MM.1S (cell line): ENCODE results near the gene EVL.

Experiments
- DNase-seq: peaks from one replicate; pipeline ENCODE4 v3.0.0-alpha.2; 2015
- H2AFZ ChIP-seq: fragments of 300-600 bp; sonication (generic); 2 replicates; pipeline ENCODE4 v1.6.0; 2016; ENCODE audit warnings: antibody characterized with exemption, low read length
- H3F3A ChIP-seq: fragments of 300-600 bp; sonication (generic); 2 replicates; pipeline ENCODE4 v1.6.1; 2016; ENCODE audit warnings: mild to moderate bottlenecking, antibody characterized with exemption, low read length, moderate library complexity, mixed read lengths; ENCODE audit not compliant: insufficient read depth
- H3K27ac ChIP-seq: fragments of 300-600 bp; sonication (generic); 2 replicates; pipeline ENCODE4 v1.5.1; 2016; ENCODE audit warnings: mild to moderate bottlenecking, low read length
- H3K27me3 ChIP-seq: fragments of 300-600 bp; sonication (generic); replicated peaks from 2 replicates; pipeline ENCODE4 v1.6.0; 2016; ENCODE audit warnings: low read length; ENCODE audit not compliant: insufficient read depth
- H3K36me3 ChIP-seq: fragments of 300-600 bp; sonication (generic); replicated peaks from 2 replicates; pipeline ENCODE4 v1.6.1; 2016; ENCODE audit warnings: mild to moderate bottlenecking, low read length, mixed read lengths; ENCODE audit not compliant: insufficient read depth
- H3K4me1 ChIP-seq: fragments of 300-600 bp; sonication (generic); 2 replicates; pipeline ENCODE4 v1.6.1; 2016; ENCODE audit warnings: low read length, mixed read lengths
- H3K4me2 ChIP-seq: fragments of 300-600 bp; sonication (generic); 2 replicates; pipeline ENCODE4 v1.6.0; 2016; ENCODE audit warnings: low read depth, low read length
- H3K4me3 ChIP-seq: fragments of 300-600 bp; sonication (generic); 2 replicates; pipeline ENCODE4 v1.5.1; 2016; ENCODE audit warnings: low read length, mixed read lengths
- H3K79me2 ChIP-seq: fragments of 300-600 bp; sonication (generic); 2 replicates; pipeline ENCODE4 v1.6.1; 2016; ENCODE audit warnings: mixed run types, low read length, mixed read lengths
- H3K9ac ChIP-seq: fragments of 300-600 bp; sonication (generic); 2 replicates; pipeline ENCODE4 v1.6.1; 2016; ENCODE audit warnings: low read length, mixed read lengths
- H3K9me2 ChIP-seq: fragments of 300-600 bp; sonication (generic); replicated peaks from 2 replicates; pipeline ENCODE4 v1.6.1; 2016; ENCODE audit warnings: mild to moderate bottlenecking, low read length, mixed read lengths; ENCODE audit not compliant: insufficient read depth
- H3K9me3 ChIP-seq: fragments of 300-600 bp; sonication (generic); replicated peaks from 2 replicates; pipeline ENCODE4 v1.6.1; 2016; ENCODE audit warnings: mild to moderate bottlenecking, low read length, mixed read lengths; ENCODE audit not compliant: insufficient read depth
- H4K20me1 ChIP-seq: fragments of 300-600 bp; sonication (generic); 2 replicates; pipeline ENCODE4 v1.6.1; 2016; ENCODE audit warnings: mild to moderate bottlenecking, low read length, moderate library complexity, mixed read lengths; ENCODE audit not compliant: insufficient read depth
- EZH2 ChIP-seq: fragments of 300-600 bp; sonication (generic); optimal IDR thresholded peaks from 2 replicates; pipeline ENCODE3; 2017; ENCODE audit warnings: low read depth, mild to moderate bottlenecking, antibody characterized with exemption, low read length, mixed read lengths
- EZH2phosphoT487 ChIP-seq: fragments of 300-600 bp; sonication (generic); IDR thresholded peaks from 2 replicates; pipeline ENCODE4 v1.6.1; 2018; ENCODE audit warnings: antibody characterized with exemption, low read length
- TF ChIP-seq, protein P1 (sequence below): fragments of 300-600 bp; sonication (generic); IDR thresholded peaks from 2 replicates; pipeline ENCODE4 v1.5.1; 2016; ENCODE audit warnings: antibody characterized with exemption, low read length, mixed read lengths

Gene EVL

DNA sequence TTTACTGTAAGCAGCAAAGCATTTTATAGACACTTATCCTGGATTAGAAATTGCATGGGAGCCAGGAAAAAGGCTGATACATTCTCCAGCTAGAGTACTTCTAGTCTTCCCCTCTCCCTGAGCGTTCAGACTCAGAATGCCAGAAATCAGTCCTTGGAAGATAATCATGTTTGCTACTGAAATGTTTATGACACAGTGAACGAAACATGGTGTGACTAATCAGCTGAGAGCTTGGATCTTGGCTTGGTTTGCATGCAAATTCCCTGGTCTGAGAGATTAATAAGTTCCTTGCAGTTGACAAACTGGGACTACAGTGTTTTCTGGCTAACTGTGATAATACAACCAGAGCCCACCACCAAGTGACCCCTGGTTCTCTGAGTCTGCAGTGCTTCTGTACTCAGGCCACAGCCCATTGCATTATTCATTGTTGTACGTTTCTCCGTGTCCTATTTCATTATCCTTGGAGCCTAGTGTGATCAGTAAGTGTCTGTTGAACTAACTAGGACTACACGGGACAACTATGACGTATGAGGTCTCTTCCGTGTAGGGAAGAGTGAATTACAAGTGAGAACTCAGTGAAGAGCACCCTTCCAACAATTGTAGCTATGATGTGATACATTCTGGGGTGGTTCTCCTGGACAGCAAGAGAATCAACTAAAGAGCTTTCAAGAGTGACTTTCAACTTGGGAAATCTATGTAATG is 34.6 kb upstream of the EVL start:
- H4K20me1 ChIP-seq, result no peaks in the 10 kb centered on the region
- no peak overlapping the region for H3K27ac ChIP-seq
- no peak overlapping the region for H3K4me2 ChIP-seq

DNA sequence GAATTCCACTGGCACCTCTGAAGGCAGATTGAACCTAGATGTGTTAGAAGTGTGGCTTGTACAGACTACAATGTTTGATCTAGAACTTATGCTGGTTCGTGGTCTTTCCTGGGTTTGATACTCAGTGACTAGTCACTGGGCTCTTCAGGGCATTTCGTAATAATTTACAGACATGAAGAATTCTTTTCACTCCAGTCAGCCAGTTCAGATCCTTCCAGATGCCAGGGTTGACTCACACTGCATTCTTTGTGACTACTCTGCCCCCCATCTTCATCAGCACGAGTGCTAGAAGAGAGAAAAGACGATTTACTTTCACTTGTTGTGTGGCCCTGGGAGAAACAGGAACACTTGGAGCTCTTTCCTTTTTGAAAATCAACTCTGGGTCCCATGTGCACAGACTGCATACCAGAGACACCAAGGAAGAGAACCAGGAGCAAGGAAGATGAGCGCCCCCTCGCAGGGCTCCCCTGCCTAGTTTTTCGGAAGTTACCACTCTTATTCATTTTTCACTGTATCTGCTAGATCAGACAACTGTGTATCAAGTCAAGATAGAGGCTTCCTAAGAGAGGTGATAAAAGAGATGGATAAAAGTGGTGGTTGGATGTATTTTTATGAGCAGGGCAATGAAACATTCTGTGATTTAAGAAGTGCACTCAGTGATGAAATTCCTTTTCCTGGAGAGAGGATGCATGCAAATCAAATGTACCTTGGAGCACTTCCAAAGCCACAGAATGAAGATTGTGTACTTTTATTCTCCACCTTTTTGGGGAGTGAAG is 33.5 kb upstream of the EVL start:
- H3F3A ChIP-seq, result no peaks in the 10 kb centered on the region
- H3K36me3 ChIP-seq, result no peaks in the 10 kb centered on the region
- H3K4me2 ChIP-seq, result no peak overlapping the region
- DNase-seq, result no peak
- H3K79me2 ChIP-seq, result no peaks in the 10 kb centered on the region
- TF ChIP-seq, protein P1, sequence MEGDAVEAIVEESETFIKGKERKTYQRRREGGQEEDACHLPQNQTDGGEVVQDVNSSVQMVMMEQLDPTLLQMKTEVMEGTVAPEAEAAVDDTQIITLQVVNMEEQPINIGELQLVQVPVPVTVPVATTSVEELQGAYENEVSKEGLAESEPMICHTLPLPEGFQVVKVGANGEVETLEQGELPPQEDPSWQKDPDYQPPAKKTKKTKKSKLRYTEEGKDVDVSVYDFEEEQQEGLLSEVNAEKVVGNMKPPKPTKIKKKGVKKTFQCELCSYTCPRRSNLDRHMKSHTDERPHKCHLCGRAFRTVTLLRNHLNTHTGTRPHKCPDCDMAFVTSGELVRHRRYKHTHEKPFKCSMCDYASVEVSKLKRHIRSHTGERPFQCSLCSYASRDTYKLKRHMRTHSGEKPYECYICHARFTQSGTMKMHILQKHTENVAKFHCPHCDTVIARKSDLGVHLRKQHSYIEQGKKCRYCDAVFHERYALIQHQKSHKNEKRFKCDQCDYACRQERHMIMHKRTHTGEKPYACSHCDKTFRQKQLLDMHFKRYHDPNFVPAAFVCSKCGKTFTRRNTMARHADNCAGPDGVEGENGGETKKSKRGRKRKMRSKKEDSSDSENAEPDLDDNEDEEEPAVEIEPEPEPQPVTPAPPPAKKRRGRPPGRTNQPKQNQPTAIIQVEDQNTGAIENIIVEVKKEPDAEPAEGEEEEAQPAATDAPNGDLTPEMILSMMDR, result no peak
- TF ChIP-seq EZH2phosphoT487 (no peak), EZH2 (no peak)
- no peaks in the 10 kb centered on the region for H3K4me1 ChIP-seq
- no peaks in the 10 kb centered on the region for H4K20me1 ChIP-seq
- no peak overlapping the region for H2AFZ ChIP-seq
- no peak overlapping the region for H3K27ac ChIP-seq
- no peaks in the 10 kb centered on the region for H3K9me2 ChIP-seq
- no peaks in the 10 kb centered on the region for H3K9me3 ChIP-seq
- no peak overlapping the region for H3K4me3 ChIP-seq
- no peak overlapping the region for H3K9ac ChIP-seq
- no peaks in the 10 kb centered on the region for H3K27me3 ChIP-seq

More for the DNA sequence above, 34.6 kb upstream of the EVL start:
- TF ChIP-seq, protein P1, result no peak
- TF ChIP-seq EZH2phosphoT487 (no peak), EZH2 (no peak)
- Histone ChIP-seq H3K27me3 (no peaks in the 10 kb centered on the region), H3K9me3 (no peaks in the 10 kb centered on the region), H3K9me2 (no peaks in the 10 kb centered on the region), H3K36me3 (no peaks in the 10 kb centered on the region), H3F3A (no peaks in the 10 kb centered on the region), H3K4me1 (no peaks in the 10 kb centered on the region), H3K79me2 (no peaks in the 10 kb centered on the region), H3K4me3 (no peak overlapping the region), H2AFZ (no peak overlapping the region), H3K9ac (no peak overlapping the region)
- no peak for DNase-seq

DNA sequence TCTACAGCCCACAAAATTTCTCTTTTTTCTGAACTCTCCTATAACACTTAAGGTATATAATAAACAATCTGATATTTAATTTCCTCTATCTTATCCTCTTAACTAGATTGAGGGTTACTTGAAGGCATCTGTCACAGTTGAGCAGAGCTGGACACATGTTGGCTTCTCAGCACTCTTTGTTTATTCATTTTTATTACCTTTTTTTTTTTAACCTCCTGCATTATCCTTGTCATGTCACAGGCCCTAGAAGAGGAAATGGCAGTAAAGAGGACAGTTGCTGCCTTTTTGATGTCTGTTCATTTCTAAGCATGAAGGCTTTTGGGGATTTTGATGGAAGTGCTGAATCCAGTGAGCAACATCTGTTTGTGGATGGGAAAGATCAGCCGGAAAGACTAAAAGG is 32.5 kb upstream of the EVL start:
- no peaks in the 10 kb centered on the region for H3K9me3 ChIP-seq
- H3K27ac ChIP-seq, result no peak overlapping the region
- H2AFZ ChIP-seq, result no peak overlapping the region
- H4K20me1 ChIP-seq, result no peaks in the 10 kb centered on the region
- no peaks in the 10 kb centered on the region for H3K27me3 ChIP-seq
- H3K4me1 ChIP-seq, result no peaks in the 10 kb centered on the region
- DNase-seq, result no peak
- H3K9me2 ChIP-seq, result no peaks in the 10 kb centered on the region
- H3K79me2 ChIP-seq, result no peaks in the 10 kb centered on the region
- H3F3A ChIP-seq, result no peaks in the 10 kb centered on the region
- no peak overlapping the region for H3K4me3 ChIP-seq
- no peak overlapping the region for H3K9ac ChIP-seq
- H3K4me2 ChIP-seq, result no peak overlapping the region
- no peak for TF ChIP-seq EZH2
- TF ChIP-seq, protein P1, result no peak
- TF ChIP-seq EZH2phosphoT487, result no peak
- no peaks in the 10 kb centered on the region for H3K36me3 ChIP-seq
